ENCODE measurements around the gene TAAR1.

TAAR1 gene

GRCh38 chr6:132664309-132665034, 5.5 kb upstream of the TAAR1 start:
- TF ChIP-seq ARNT (IDR thresholded peaks at IDR 0.05), result no peak
- no peak for TF ChIP-seq HDGF (IDR thresholded peaks at IDR 0.05; ENCODE audit: borderline replicate concordance)
- TF ChIP-seq L3MBTL2 (conservative IDR thresholded peaks at IDR 0.05), result no peak
- no peak for TF ChIP-seq ZNF384 (IDR thresholded peaks at IDR 0.05)
- TF ChIP-seq CTBP1 (IDR thresholded peaks at IDR 0.05; ENCODE audit: borderline replicate concordance), result no peak
- no peak for TF ChIP-seq BHLHE40 (IDR thresholded peaks at IDR 0.05; ENCODE audit: borderline replicate concordance)
- TF ChIP-seq NFRKB (IDR thresholded peaks at IDR 0.05), result no peak
- DNase-seq (ENCODE audit: extremely low spot score), result no peak
- ChIA-PET POLR2A (no interaction called here), CTCF (no interaction called here)

- ChIA-PET CTCF (no interaction called here), POLR2A (no interaction called here)
- no peak for TF ChIP-seq TARDBP (IDR thresholded peaks at IDR 0.05)
- no peak for TF ChIP-seq HDGF (IDR thresholded peaks at IDR 0.05; ENCODE audit: borderline replicate concordance)
- no peak for TF ChIP-seq L3MBTL2 (conservative IDR thresholded peaks at IDR 0.05)
- TF ChIP-seq FOXM1 (IDR thresholded peaks at IDR 0.05; ENCODE audit: borderline replicate concordance), result no peak
- no peak for TF ChIP-seq NFRKB (IDR thresholded peaks at IDR 0.05)
- no peak for TF ChIP-seq ZNF384 (IDR thresholded peaks at IDR 0.05)
- no peak for TF ChIP-seq FOXK2 (IDR thresholded peaks at IDR 0.05)
- no peak for TF ChIP-seq FOXA1 (IDR thresholded peaks at IDR 0.05)
- no peak for TF ChIP-seq CTBP1 (IDR thresholded peaks at IDR 0.05; ENCODE audit: borderline replicate concordance)
- TF ChIP-seq SUZ12 (IDR thresholded peaks at IDR 0.05), result no peak
- no peak for TF ChIP-seq BHLHE40 (IDR thresholded peaks at IDR 0.05; ENCODE audit: borderline replicate concordance)
- no peak for TF ChIP-seq ARNT (IDR thresholded peaks at IDR 0.05)
- no peak for TF ChIP-seq LEF1 (IDR thresholded peaks at IDR 0.05; ENCODE audit: borderline replicate concordance)
- no peak for TF ChIP-seq SP1 (IDR thresholded peaks at IDR 0.05)
- TF ChIP-seq PKNOX1 (IDR thresholded peaks at IDR 0.05), result no peak
- no peak for TF ChIP-seq ELF4 (IDR thresholded peaks at IDR 0.05)
- no peak for DNase-seq (ENCODE audit: extremely low spot score)
Observed at GRCh38 chr6:132663661-132664060, 4.7 kb upstream of the TAAR1 start.

GRCh38 chr6:132661906-132662305, 2.9 kb upstream of the TAAR1 start:
- TF ChIP-seq FOXA1 (IDR thresholded peaks at IDR 0.05) (no peak), FOXM1 (IDR thresholded peaks at IDR 0.05; ENCODE audit: borderline replicate concordance) (no peak), SUZ12 (IDR thresholded peaks at IDR 0.05) (no peak), L3MBTL2 (conservative IDR thresholded peaks at IDR 0.05) (no peak), SP1 (IDR thresholded peaks at IDR 0.05) (no peak), CTBP1 (IDR thresholded peaks at IDR 0.05; ENCODE audit: borderline replicate concordance) (no peak), LEF1 (IDR thresholded peaks at IDR 0.05; ENCODE audit: borderline replicate concordance) (no peak), PKNOX1 (IDR thresholded peaks at IDR 0.05) (no peak), NFRKB (IDR thresholded peaks at IDR 0.05) (no peak), ARNT (IDR thresholded peaks at IDR 0.05) (no peak), HDGF (IDR thresholded peaks at IDR 0.05; ENCODE audit: borderline replicate concordance) (no peak), ZNF384 (IDR thresholded peaks at IDR 0.05) (no peak), BHLHE40 (IDR thresholded peaks at IDR 0.05; ENCODE audit: borderline replicate concordance) (no peak)
- ChIA-PET POLR2A (no interaction called here), CTCF (no interaction called here)
- DNase-seq (ENCODE audit: extremely low spot score), result no peak

- TF ChIP-seq LEF1 (IDR thresholded peaks at IDR 0.05; ENCODE audit: borderline replicate concordance) (no peak), TARDBP (IDR thresholded peaks at IDR 0.05) (no peak), BHLHE40 (IDR thresholded peaks at IDR 0.05; ENCODE audit: borderline replicate concordance) (no peak), HDGF (IDR thresholded peaks at IDR 0.05; ENCODE audit: borderline replicate concordance) (no peak), PKNOX1 (IDR thresholded peaks at IDR 0.05) (no peak), NFRKB (IDR thresholded peaks at IDR 0.05) (no peak), FOXA1 (IDR thresholded peaks at IDR 0.05) (no peak), FOXK2 (IDR thresholded peaks at IDR 0.05) (no peak), SP1 (IDR thresholded peaks at IDR 0.05) (no peak), SUZ12 (IDR thresholded peaks at IDR 0.05) (no peak), FOXM1 (IDR thresholded peaks at IDR 0.05; ENCODE audit: borderline replicate concordance) (no peak), CTBP1 (IDR thresholded peaks at IDR 0.05; ENCODE audit: borderline replicate concordance) (no peak)
- CTCF ChIA-PET, result no interaction called here
- POLR2A ChIA-PET, result no interaction called here
- no peak for DNase-seq (ENCODE audit: extremely low spot score)
Observed at GRCh38 chr6:132651062-132651461, 7.9 kb downstream of the TAAR1 start.

GRCh38 chr6:132650429-132650828, 8.6 kb downstream of the TAAR1 start:
- POLR2A ChIA-PET, result no interaction called here
- CTCF ChIA-PET, result no interaction called here
- no peak for DNase-seq (ENCODE audit: extremely low spot score)
- TF ChIP-seq LEF1 (IDR thresholded peaks at IDR 0.05; ENCODE audit: borderline replicate concordance), result no peak
- TF ChIP-seq ZNF384 (IDR thresholded peaks at IDR 0.05), result no peak
- TF ChIP-seq ARNT (IDR thresholded peaks at IDR 0.05), result no peak
- no peak for TF ChIP-seq L3MBTL2 (conservative IDR thresholded peaks at IDR 0.05)
- no peak for TF ChIP-seq FOXM1 (IDR thresholded peaks at IDR 0.05; ENCODE audit: borderline replicate concordance)
- no peak for TF ChIP-seq SP1 (IDR thresholded peaks at IDR 0.05)
- TF ChIP-seq TARDBP (IDR thresholded peaks at IDR 0.05), result no peak
- no peak for TF ChIP-seq HDGF (IDR thresholded peaks at IDR 0.05; ENCODE audit: borderline replicate concordance)
- no peak for TF ChIP-seq ELF4 (IDR thresholded peaks at IDR 0.05)
- no peak for TF ChIP-seq NFRKB (IDR thresholded peaks at IDR 0.05)
- no peak for TF ChIP-seq CTBP1 (IDR thresholded peaks at IDR 0.05; ENCODE audit: borderline replicate concordance)
- no peak for TF ChIP-seq PKNOX1 (IDR thresholded peaks at IDR 0.05)
